ENCODE data around the gene HLA-DMB.

- TF ChIP-seq CTCF (IDR thresholded peaks at IDR 0.05) (no peak), POLR2A (IDR thresholded peaks at IDR 0.05) (no peak)
Measured at GRCh38 chr6:32953775-32954174, 12.9 kb upstream of the HLA-DMB start.

All from uterus (tissue), 2 donors.